ENCODE data around the gene STARD9. TPM values are rescaled to one million over a fixed set of nuclear protein-coding genes. Genes with fewer than 3 reads are reported as not detected.

The STARD9 gene
- total and polyA plus RNA-seq, 2 of the 13 experiments (the other 11 are each of a cell fraction or from before 2014, with no cell fraction given), result 5.3 to 7.5 TPM

- peak; percentile 8; the same call in 1 of the 2 replicates for TF ChIP-seq ZNF138 (CRISPR knock-in tag; IDR thresholded peaks at IDR 0.05; ENCODE audit: low read depth)
- TF ChIP-seq NONO (IDR thresholded peaks at IDR 0.05), result no peak
- TF ChIP-seq NONO (CRISPR knock-in tag; conservative IDR thresholded peaks at IDR 0.05), result peak; percentile 91
- no peak for TF ChIP-seq ZNF383 (CRISPR knock-in tag; IDR thresholded peaks at IDR 0.05; ENCODE audit: borderline replicate concordance)
- peak; percentile 27; the same call in 1 of the 2 replicates for TF ChIP-seq HES4 (CRISPR knock-in tag; IDR thresholded peaks at IDR 0.05; ENCODE audit: borderline replicate concordance)
- TF ChIP-seq SIX1 (CRISPR knock-in tag; IDR thresholded peaks at IDR 0.05; ENCODE audit: borderline replicate concordance), result no peak; the same call in 1 of the 2 replicates
- TF ChIP-seq SOX13 (IDR thresholded peaks at IDR 0.05), result no peak
- peak in 1 of 2 experiments; percentile 13; a peak in 1 of 4 replicates for TF ChIP-seq SOX13 (CRISPR knock-in tag; conservative IDR thresholded peaks at IDR 0.05 in 1 of 2, IDR thresholded peaks at IDR 0.05 in 1 of 2)
- 0 out of 2 replicates have a peak, but pooled peaks have one; percentile 70 for TF ChIP-seq ZSCAN20 (CRISPR knock-in tag; IDR thresholded peaks at IDR 0.05; ENCODE audit: borderline replicate concordance)
- TF ChIP-seq CHD4 (IDR thresholded peaks at IDR 0.05; ENCODE audit: borderline replicate concordance, low read length), result no peak
- TF ChIP-seq ZNF781 (CRISPR knock-in tag; IDR thresholded peaks at IDR 0.05; ENCODE audit: borderline replicate concordance, not compliant biosample characterization), result peak; percentile 36
- TF ChIP-seq RBFOX2 (IDR thresholded peaks at IDR 0.05; ENCODE audit: low read depth, low read length), result peak; percentile 92
- TF ChIP-seq ZBED4 (CRISPR knock-in tag; IDR thresholded peaks at IDR 0.05; ENCODE audit: borderline replicate concordance), result no peak; the same call in 1 of the 2 replicates
- no peak for TF ChIP-seq CBX2 (IDR thresholded peaks at IDR 0.05; ENCODE audit: low read depth, low read length)
- TF ChIP-seq CBX2 (CRISPR knock-in tag; IDR thresholded peaks at IDR 0.05; ENCODE audit: low read depth), result no peak
- peak; percentile 94 for TF ChIP-seq POLR2AphosphoS5 (IDR thresholded peaks at IDR 0.05; ENCODE audit: low read depth, low read length)
- TF ChIP-seq ZNF225 (CRISPR knock-in tag; IDR thresholded peaks at IDR 0.05), result peak; percentile 42; the same call in 1 of the 2 replicates
- TF ChIP-seq TCF12 (IDR thresholded peaks at IDR 0.05), result no peak
- no peak; the same call in 1 of the 2 replicates for TF ChIP-seq TCF12 (CRISPR knock-in tag; IDR thresholded peaks at IDR 0.05)
- TF ChIP-seq PPARG (CRISPR knock-in tag; conservative IDR thresholded peaks at IDR 0.05), result no peak
- TF ChIP-seq, protein P1, sequence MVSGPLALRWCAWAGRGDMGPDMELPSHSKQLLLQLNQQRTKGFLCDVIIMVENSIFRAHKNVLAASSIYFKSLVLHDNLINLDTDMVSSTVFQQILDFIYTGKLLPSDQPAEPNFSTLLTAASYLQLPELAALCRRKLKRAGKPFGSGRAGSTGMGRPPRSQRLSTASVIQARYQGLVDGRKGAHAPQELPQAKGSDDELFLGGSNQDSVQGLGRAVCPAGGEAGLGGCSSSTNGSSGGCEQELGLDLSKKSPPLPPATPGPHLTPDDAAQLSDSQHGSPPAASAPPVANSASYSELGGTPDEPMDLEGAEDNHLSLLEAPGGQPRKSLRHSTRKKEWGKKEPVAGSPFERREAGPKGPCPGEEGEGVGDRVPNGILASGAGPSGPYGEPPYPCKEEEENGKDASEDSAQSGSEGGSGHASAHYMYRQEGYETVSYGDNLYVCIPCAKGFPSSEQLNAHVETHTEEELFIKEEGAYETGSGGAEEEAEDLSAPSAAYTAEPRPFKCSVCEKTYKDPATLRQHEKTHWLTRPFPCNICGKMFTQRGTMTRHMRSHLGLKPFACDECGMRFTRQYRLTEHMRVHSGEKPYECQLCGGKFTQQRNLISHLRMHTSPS (CRISPR knock-in tag; IDR thresholded peaks at IDR 0.05; ENCODE audit: low read depth), result no peak
- TF ChIP-seq ZNF232 (CRISPR knock-in tag; IDR thresholded peaks at IDR 0.05; ENCODE audit: borderline replicate concordance), result peak; percentile 63; the same call in 1 of the 2 replicates
- TF ChIP-seq ZMYM3 (CRISPR knock-in tag; IDR thresholded peaks at IDR 0.05), result no peak
Observed at GRCh38 chr15:42548249-42549031, 27.0 kb upstream of the STARD9 start, which contains the start of the genes HAUS2 and LRRC57 (continued).
